Heart left ventricle (tissue), 16 donors: Measurements from ENCODE around the gene CD47. TPM values are rescaled to one million over a fixed set of nuclear protein-coding genes. Genes with fewer than 3 reads are reported as not detected.

Experiments
- ATAC-seq, 4 donors: fragments of 200-7000 bp; cut with Tn5 transposase; one replicate each; pipeline ENCODE4 v1.9.1; 2020 to 2022; ENCODE audit warnings: moderate library complexity in 4 of 4, mild to moderate bottlenecking in 3 of 4, moderate number of reproducible peaks in 1 of 4
- DNase-seq, 5 donors: peaks; one replicate each; pipeline ENCODE4 v3.0.0-alpha.2; 2020
- H3K27ac ChIP-seq, 12 donors: fragments of 200-600 bp; sonication (generic) in 4 of 12; one replicate each; pipeline versions ENCODE4 v1.5.0 to v1.8.0; 2016 to 2022; ENCODE audit warnings: mild to moderate bottlenecking in 2 of 12
- H3K27me3 ChIP-seq, 9 donors: fragments of 200-600 bp; sonication (generic) in 2 of 9; one replicate each; pipeline versions ENCODE4 v1.5.1 to v1.8.0; 2016 to 2022; ENCODE audit warnings: mild to moderate bottlenecking in 3 of 9
- H3K36me3 ChIP-seq, 9 donors: fragments of 200-600 bp; sonication (generic) in 2 of 9; one replicate each; pipeline versions ENCODE4 v1.5.0 to v1.8.0; 2018 to 2022; ENCODE audit warnings: mild to moderate bottlenecking in 2 of 9
- H3K4me1 ChIP-seq, 12 donors: fragments of 200-600 bp; sonication (generic) in 4 of 12; one replicate each; pipeline versions ENCODE4 v1.5.0 to v1.8.0; 2016 to 2022; ENCODE audit warnings: mild to moderate bottlenecking in 3 of 12
- H3K4me3 ChIP-seq, 12 donors: fragments of 200-600 bp; sonication (generic) in 4 of 12; one replicate each; pipeline versions ENCODE4 v1.5.0 to v1.8.0; 2017 to 2022; ENCODE audit warnings: mild to moderate bottlenecking in 9 of 12, moderate library complexity in 4 of 12
- H3K9me3 ChIP-seq, 12 donors: fragments of 200-600 bp; sonication (generic) in 4 of 12; one replicate each; pipeline versions ENCODE4 v1.5.0 to v1.8.0; 2016 to 2022; ENCODE audit warnings: mild to moderate bottlenecking in 1 of 12
- POLR2A ChIP-seq, 2 donors: fragments of 450-650 bp; IDR thresholded peaks; one replicate each; pipeline ENCODE4 v1.6.1; 2017; ENCODE audit warnings: antibody characterized with exemption in 2 of 2, mild to moderate bottlenecking in 2 of 2, moderate library complexity in 2 of 2
- WGBS, 4 donors: extraction: QIAGEN DNeasy Blood & Tissue Kit in 2 of 4; methylation state at CpG; one replicate each; pipeline versions ENCODE4 v1.1.5 to v1.1.7; 2013 to 2018; 5-methylcytosine and 5-hydroxymethylcytosine counted together
- intact Hi-C, 10 donors: fragments of 100-400 bp; cut with DNase I; formaldehyde crosslinking; loops; one replicate each; pipeline versions ENCODE4 v1.11.1 to v1.14.2; 2022
- polyA plus RNA-seq, 2 donors: library from polyadenylated mRNA; stranded (reverse); fragments of 200-250 nt; gene quantifications; one replicate each; pipeline ENCODE4 v1.2.3, GENCODE V29; 2013
- total RNA-seq, 9 donors: library from RNA; depleted of rRNA in 2 of 9; stranded (reverse); fragments of >200 nt in 2 of 9; fragmentation: NEBNext Ultra II Directional in 3 of 9; extraction: Animal tissue kit (Norgen Biotek cat#: 25700) in 3 of 9; gene quantifications; one replicate each; pipeline versions ENCODE4 v1.1.0 to v1.2.4, GENCODE V29; 2016 to 2023
- TF ChIP-seq, protein P1 (sequence below), 12 donors: fragments of 200-600 bp; sonication (generic) in 4 of 12; IDR thresholded peaks; one replicate each; pipeline versions ENCODE4 v1.5.0 to v1.8.0; 2018 to 2022; ENCODE audit warnings: antibody characterized with exemption in 12 of 12, mild to moderate bottlenecking in 5 of 12
- donor health status: ischemic (EF 13 %, LVEDD 7.1; RV severe dilation, severe dysfunction).
- donor health status: healthy with polysubstance abuse.
- donor health status: DM: no; HTN: yes; CAD: no.
- donor health status: DM: no; HTN: no; CAD: no.
- donor health status: ischemic (EF 25% LVEDD 6.9; RV normal size, moderate dysfunction).
- donor health status: ischemic (EF 25% LVEDD 5.7; RV mildly dilated, moderate dysfunction).
- donor health status: healthy.
- donor health status: DM: yes; HTN: yes; CAD: no.
- donor health status: ischemic (EF 35%, LVEDD 5.7; RV mildly dilated, moderate dysfunction).
- donor health status: nonischemic (EF 11% LVEDD 7.7; RV severe dilation, severe dysfunction).
- donor health status: DM: yes; HTN: yes; CAD: no.
- donor health status: PGD.
- donor health status: ischemic (EF 29% LVEDD 5.4; RV normal size, mild dysfunction).
- donor health status: nonischemic (EF 23%, LVEDD 6.1; RV moderate dilation, normal function).

Gene CD47
- total and polyA plus RNA-seq, 11 donors, result 27.7 to 80.6 (median 42.4) TPM

DNA sequence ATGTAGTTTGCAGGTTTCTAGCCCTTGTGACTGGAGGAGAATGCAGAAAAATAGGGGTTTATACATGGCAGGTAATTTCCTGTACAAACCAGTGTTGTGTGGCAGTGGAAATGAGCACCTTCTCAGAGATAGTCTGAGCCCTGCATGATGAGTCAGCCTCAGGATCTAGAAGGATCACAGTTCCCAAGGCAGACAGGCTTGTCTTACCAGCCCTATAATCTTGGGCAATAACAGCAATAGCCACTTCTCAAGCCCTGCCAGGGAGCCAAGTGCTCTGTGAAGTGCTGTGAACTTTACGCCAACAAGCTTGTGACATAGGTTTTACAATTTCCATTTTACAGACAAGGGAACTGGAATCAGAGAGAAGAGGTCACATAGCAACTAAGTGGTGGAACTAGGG, 89.4 kb downstream of the CD47 start:
- Histone ChIP-seq H3K4me3 (no peak overlapping the region), H3K9me3 (no peaks in the 10 kb centered on the region), H3K27me3 (no peaks in the 10 kb centered on the region), H3K27ac (no peak overlapping the region), H3K4me1 (peaks cover 0 to 27% (median 8%) of the 10 kb centered on the region in 12 donors), H3K36me3 (no peaks in the 10 kb centered on the region)
- peak in 2 of 4 donors; percentile 27 to 33 for ATAC-seq
- intact Hi-C loops, result loop anchor here in 1 of 10 donors (10.0 kb wide), 1 partner anchor 57 kb away; no protein-coding TSS in a partner anchor
- WGBS, 4 donors, result 84 to 100% (median 91%) methylated on average over 1 of the region's 1 CpG
- TF ChIP-seq, protein P1, sequence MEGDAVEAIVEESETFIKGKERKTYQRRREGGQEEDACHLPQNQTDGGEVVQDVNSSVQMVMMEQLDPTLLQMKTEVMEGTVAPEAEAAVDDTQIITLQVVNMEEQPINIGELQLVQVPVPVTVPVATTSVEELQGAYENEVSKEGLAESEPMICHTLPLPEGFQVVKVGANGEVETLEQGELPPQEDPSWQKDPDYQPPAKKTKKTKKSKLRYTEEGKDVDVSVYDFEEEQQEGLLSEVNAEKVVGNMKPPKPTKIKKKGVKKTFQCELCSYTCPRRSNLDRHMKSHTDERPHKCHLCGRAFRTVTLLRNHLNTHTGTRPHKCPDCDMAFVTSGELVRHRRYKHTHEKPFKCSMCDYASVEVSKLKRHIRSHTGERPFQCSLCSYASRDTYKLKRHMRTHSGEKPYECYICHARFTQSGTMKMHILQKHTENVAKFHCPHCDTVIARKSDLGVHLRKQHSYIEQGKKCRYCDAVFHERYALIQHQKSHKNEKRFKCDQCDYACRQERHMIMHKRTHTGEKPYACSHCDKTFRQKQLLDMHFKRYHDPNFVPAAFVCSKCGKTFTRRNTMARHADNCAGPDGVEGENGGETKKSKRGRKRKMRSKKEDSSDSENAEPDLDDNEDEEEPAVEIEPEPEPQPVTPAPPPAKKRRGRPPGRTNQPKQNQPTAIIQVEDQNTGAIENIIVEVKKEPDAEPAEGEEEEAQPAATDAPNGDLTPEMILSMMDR (IDR thresholded peaks at IDR 0.05), result no peak
- TF ChIP-seq POLR2A (IDR thresholded peaks at IDR 0.05), result no peak
- no peak for DNase-seq

DNA sequence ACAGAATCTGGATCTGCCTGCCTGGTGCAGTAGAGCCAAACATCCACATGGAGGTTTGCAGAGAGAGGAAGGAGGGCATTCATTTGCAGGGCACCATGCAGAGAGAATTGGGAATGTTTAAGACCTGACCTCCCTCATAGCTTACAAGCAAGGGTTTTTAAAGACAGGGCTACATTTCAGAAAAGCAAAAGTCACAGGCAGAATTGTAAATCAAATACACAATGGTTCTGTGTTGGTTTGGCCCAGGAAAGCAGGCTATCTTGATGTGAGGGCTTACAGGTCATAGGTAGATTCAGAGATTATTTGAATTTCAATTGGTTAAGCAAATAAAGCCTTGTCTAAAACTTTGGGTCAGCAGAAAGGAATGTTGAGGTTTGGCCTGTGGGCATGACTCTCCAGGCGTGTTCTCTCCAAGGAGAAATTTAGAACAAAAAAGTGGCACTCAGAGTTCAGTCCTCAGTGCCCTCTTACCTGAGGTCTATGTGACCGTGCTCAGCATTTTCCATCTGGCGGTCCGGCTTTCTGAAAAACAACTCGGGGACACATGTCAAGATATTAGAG, 91.5 kb downstream of the CD47 start:
- WGBS, 4 donors, result 89 to 98% (median 98%) methylated on average over 5 of the region's 5 CpGs
- Histone ChIP-seq H3K27me3 (no peaks in the 10 kb centered on the region), H3K27ac (no peak overlapping the region), H3K9me3 (no peaks in the 10 kb centered on the region), H3K4me1 (peaks cover 0 to 12% (median 0%) of the 10 kb centered on the region in 12 donors), H3K36me3 (no peaks in the 10 kb centered on the region), H3K4me3 (no peak overlapping the region)
- no peak for DNase-seq
- intact Hi-C loops, result no loop called here
- no peak for ATAC-seq
- TF ChIP-seq, protein P1 (IDR thresholded peaks at IDR 0.05), result no peak
- TF ChIP-seq POLR2A (IDR thresholded peaks at IDR 0.05), result no peak

DNA sequence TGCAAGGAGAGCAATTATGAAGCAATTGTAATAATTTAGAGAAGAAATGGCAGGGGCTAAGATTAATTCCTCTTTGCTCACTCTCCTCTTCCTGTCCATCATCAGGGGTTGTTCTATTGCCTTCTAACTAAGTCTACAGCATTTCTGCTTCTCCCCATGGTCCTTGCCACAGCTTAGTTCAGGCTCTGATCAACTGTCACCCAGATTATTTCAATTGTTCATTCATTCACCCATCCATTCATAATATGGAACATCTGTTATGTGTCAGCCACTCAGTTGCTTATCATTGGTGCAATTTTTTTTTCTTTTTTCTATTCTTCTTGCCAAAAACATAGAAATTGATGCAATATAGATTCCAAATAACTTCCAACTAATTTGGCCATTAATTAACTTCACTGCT, 93.2 kb downstream of the CD47 start:
- no peaks in the 10 kb centered on the region for H3K36me3 ChIP-seq
- no peak for ATAC-seq
- intact Hi-C loops, result no loop called here
- no peaks in the 10 kb centered on the region for H3K27me3 ChIP-seq
- H3K4me1 ChIP-seq, result peaks cover 0 to 21% (median 0%) of the 10 kb centered on the region in 12 donors
- H3K9me3 ChIP-seq, result no peaks in the 10 kb centered on the region
- TF ChIP-seq, protein P1 (IDR thresholded peaks at IDR 0.05), result no peak
- TF ChIP-seq POLR2A (IDR thresholded peaks at IDR 0.05), result no peak
- no peak for DNase-seq
- H3K27ac ChIP-seq, result no peak overlapping the region
- H3K4me3 ChIP-seq, result no peak overlapping the region

DNA sequence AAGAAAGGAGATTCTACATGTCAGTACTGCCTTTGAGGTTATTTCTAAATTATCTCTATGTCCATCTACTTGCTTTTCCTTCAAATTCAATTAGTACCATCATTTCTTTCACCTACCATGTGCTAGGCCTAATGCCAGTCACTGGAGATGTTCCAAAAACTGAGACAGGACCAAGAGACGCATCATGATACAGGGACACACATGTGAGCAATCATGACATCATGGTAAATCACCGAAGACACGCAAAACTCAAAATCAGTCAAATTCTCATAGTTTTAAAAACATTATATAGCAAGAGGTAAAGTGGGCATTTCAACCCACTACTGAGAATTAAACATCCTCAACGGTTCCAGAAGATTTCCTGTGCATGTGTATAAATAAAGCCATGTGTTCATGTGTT, 95.0 kb downstream of the CD47 start:
- intact Hi-C loops, result no loop called here
- Histone ChIP-seq H3K27me3 (no peaks in the 10 kb centered on the region), H3K27ac (no peak overlapping the region), H3K9me3 (no peaks in the 10 kb centered on the region), H3K4me3 (no peak overlapping the region), H3K4me1 (peaks cover 0 to 15% (median 0%) of the 10 kb centered on the region in 12 donors), H3K36me3 (no peaks in the 10 kb centered on the region)
- DNase-seq, result no peak
- TF ChIP-seq POLR2A (IDR thresholded peaks at IDR 0.05), result no peak
- TF ChIP-seq, protein P1 (IDR thresholded peaks at IDR 0.05), result no peak
- no peak for ATAC-seq
- 89 to 91% (median 90%) methylated on average over 4 of the region's 4 CpGs for WGBS, 4 donors
